ENCODE data around the gene TMPRSS15.

- TF ChIP-seq CTCF (IDR thresholded peaks at IDR 0.05) (no peak), POLR2A (IDR thresholded peaks at IDR 0.05) (no peak)
Observed at GRCh38 chr21:18253221-18253620, 150.4 kb downstream of the TMPRSS15 start.
